ENCODE data around the gene ELSPBP1.

DNA sequence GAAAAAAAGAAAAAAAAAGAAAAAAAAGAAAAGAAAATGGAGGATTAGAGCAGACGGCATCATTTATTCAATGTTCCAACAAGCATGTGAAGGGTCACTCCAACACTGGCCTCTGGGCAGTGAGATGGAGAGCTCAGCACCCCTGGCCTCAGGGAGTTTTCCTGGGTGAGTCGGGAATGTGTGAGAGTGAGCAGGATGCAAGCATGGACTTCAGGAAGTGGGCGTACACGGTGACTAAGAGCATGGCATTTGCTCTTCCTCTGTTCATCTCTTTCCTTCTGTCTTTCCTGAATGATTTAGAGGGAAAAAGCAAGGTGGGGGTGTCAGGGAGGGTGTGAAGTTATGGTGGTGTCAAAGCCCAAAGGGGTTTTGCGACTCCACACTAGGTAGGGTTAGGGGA lies 50.1 kb downstream of the ELSPBP1 start:
- TF ChIP-seq POLR2A (IDR thresholded peaks at IDR 0.05), result no peak
- TF ChIP-seq, protein P1, sequence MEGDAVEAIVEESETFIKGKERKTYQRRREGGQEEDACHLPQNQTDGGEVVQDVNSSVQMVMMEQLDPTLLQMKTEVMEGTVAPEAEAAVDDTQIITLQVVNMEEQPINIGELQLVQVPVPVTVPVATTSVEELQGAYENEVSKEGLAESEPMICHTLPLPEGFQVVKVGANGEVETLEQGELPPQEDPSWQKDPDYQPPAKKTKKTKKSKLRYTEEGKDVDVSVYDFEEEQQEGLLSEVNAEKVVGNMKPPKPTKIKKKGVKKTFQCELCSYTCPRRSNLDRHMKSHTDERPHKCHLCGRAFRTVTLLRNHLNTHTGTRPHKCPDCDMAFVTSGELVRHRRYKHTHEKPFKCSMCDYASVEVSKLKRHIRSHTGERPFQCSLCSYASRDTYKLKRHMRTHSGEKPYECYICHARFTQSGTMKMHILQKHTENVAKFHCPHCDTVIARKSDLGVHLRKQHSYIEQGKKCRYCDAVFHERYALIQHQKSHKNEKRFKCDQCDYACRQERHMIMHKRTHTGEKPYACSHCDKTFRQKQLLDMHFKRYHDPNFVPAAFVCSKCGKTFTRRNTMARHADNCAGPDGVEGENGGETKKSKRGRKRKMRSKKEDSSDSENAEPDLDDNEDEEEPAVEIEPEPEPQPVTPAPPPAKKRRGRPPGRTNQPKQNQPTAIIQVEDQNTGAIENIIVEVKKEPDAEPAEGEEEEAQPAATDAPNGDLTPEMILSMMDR (IDR thresholded peaks at IDR 0.05), result no peak
